ENCODE measurements around the gene ZNF296. TPM values are rescaled to one million over a fixed set of nuclear protein-coding genes. Genes with fewer than 3 reads are reported as not detected.

ZNF296 gene
- total RNA-seq, 1 donor from 2014 or later, result 1.0 TPM

DNA sequence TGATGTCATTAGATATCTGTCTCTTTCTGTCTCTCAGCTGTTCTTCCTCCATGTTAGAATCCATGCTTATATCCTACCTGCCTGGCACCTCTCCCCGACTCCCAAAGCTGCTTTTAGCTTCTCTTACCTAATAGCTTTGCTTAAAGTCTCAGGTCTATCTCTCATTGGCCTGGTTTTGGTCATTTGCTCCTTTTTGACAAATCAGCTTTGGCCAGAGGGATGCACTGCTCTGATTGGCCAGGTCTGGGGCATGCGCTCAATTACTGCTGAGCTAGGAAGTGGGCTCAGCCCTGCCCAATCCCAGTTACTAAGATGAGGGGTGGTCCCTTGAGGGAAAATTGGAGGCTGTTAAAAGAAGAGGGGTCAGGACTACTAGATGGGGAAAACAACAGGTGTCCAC, 48.9 kb downstream of the ZNF296 start:
- no peak overlapping the region for H3K4me3 ChIP-seq (ENCODE audit: low read depth, low read length)
- no peaks in the 10 kb centered on the region for H3K36me3 ChIP-seq (ENCODE audit: control insufficient read depth, insufficient read depth, low read length)
- H3K27me3 ChIP-seq (ENCODE audit: control insufficient read depth, insufficient read depth, low read length), result no peaks in the 10 kb centered on the region
- DNase-seq (ENCODE audit: low read depth), result no peak
- TF ChIP-seq, protein P1, sequence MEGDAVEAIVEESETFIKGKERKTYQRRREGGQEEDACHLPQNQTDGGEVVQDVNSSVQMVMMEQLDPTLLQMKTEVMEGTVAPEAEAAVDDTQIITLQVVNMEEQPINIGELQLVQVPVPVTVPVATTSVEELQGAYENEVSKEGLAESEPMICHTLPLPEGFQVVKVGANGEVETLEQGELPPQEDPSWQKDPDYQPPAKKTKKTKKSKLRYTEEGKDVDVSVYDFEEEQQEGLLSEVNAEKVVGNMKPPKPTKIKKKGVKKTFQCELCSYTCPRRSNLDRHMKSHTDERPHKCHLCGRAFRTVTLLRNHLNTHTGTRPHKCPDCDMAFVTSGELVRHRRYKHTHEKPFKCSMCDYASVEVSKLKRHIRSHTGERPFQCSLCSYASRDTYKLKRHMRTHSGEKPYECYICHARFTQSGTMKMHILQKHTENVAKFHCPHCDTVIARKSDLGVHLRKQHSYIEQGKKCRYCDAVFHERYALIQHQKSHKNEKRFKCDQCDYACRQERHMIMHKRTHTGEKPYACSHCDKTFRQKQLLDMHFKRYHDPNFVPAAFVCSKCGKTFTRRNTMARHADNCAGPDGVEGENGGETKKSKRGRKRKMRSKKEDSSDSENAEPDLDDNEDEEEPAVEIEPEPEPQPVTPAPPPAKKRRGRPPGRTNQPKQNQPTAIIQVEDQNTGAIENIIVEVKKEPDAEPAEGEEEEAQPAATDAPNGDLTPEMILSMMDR (IDR thresholded peaks at IDR 0.05; ENCODE audit: insufficient read depth, low read length, poor library complexity, severe bottlenecking), result no peak

DNA sequence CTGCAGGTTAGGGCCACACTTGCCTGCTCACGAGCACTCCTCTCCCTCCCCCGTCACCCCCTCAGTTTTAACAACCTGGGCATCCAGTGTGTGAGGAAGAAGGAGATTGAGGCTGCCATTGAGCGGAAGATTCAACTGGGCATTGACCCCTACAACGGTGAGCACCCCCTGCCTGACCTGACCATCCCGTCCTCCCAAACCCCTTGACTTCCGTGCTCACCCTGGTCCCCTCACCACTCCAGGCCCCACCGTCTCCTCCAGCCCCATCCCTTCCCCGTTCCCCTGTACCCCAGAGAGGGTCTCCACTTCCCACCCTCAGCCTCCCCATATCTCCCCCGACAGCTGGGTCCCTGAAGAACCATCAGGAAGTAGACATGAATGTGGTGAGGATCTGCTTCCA, 51.0 kb downstream of the ZNF296 start:
- TF ChIP-seq, protein P1 (IDR thresholded peaks at IDR 0.05; ENCODE audit: insufficient read depth, low read length, poor library complexity, severe bottlenecking), result no peak
- Histone ChIP-seq H3K27me3 (ENCODE audit: control insufficient read depth, insufficient read depth, low read length) (no peaks in the 10 kb centered on the region), H3K4me3 (ENCODE audit: low read depth, low read length) (no peak overlapping the region), H3K36me3 (ENCODE audit: control insufficient read depth, insufficient read depth, low read length) (no peaks in the 10 kb centered on the region)
- DNase-seq (ENCODE audit: low read depth), result no peak

DNA sequence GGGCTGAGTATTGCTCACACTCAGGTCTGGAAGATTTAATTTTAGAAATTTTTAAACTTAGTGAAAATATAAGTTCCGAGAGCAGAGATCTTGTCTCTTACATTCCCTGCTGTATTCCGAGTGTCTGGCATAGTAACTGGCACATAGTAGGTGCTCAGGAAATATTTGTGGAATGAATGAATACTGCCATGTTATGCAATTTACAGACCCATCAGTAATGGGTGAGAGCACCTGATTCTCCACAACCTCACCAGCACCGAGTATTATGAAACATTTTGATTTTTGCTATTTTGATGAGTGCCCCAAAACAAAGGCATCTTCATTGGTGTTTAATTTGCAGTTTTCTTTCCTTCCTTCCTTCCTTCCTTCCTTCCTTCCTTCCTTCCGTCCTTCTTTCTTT, 53.2 kb downstream of the ZNF296 start:
- H3K27me3 ChIP-seq (ENCODE audit: control insufficient read depth, insufficient read depth, low read length), result no peaks in the 10 kb centered on the region
- no peak for DNase-seq (ENCODE audit: low read depth)

DNA sequence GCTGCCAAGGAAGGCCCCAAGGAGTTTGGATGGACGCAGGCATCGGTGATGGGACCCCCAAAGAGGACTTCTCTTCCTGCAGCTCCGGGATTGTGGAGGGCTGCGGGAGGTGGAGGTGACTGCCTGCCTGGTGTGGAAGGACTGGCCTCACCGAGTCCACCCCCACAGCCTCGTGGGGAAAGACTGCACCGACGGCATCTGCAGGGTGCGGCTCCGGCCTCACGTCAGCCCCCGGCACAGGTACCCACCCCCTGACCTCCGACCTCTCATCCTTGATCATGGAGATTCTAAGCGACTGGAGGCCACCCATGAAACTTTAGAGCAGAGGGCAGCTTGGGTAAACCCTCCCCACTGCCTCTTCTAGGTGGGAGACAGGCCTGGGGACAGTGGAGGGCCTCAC, 54.3 kb downstream of the ZNF296 start:
- DNase-seq (ENCODE audit: low read depth), result no peak
- Histone ChIP-seq H3K4me3 (ENCODE audit: low read depth, low read length) (no peak overlapping the region), H3K27me3 (ENCODE audit: control insufficient read depth, insufficient read depth, low read length) (no peaks in the 10 kb centered on the region), H3K36me3 (ENCODE audit: control insufficient read depth, insufficient read depth, low read length) (no peaks in the 10 kb centered on the region)
- TF ChIP-seq, protein P1 (IDR thresholded peaks at IDR 0.05; ENCODE audit: insufficient read depth, low read length, poor library complexity, severe bottlenecking), result no peak

More for the DNA sequence above, 53.2 kb downstream of the ZNF296 start:
- Histone ChIP-seq H3K36me3 (ENCODE audit: control insufficient read depth, insufficient read depth, low read length) (no peaks in the 10 kb centered on the region), H3K4me3 (ENCODE audit: low read depth, low read length) (no peak overlapping the region)
- TF ChIP-seq, protein P1 (IDR thresholded peaks at IDR 0.05; ENCODE audit: insufficient read depth, low read length, poor library complexity, severe bottlenecking), result no peak

Other genes with a start within 250 kb of the ZNF296 start
- 240 and 243 TPM in 2 replicates for gene NECTIN2, start 230.2 kb downstream of the ZNF296 start, total RNA-seq
- gene TOMM40, start 185.2 kb downstream of the ZNF296 start, total RNA-seq, result 65.3 and 73.7 TPM in 2 replicates
- gene APOE, start 170.7 kb downstream of the ZNF296 start, total RNA-seq, result 89.0 and 98.1 TPM in 2 replicates
- 1.9 and 3.5 TPM in 2 replicates for gene APOC1, start 161.9 kb downstream of the ZNF296 start, total RNA-seq
- not detected in 2 replicates for gene APOC4, start 134.2 kb downstream of the ZNF296 start, total RNA-seq
- not detected in 2 replicates for gene APOC2, start 130.4 kb downstream of the ZNF296 start, total RNA-seq
- gene CLPTM1, start 121.1 kb downstream of the ZNF296 start, total RNA-seq, result 58.0 and 74.8 TPM in 2 replicates
- gene RELB, start 75.0 kb downstream of the ZNF296 start, total RNA-seq, result 60.0 and 76.7 TPM in 2 replicates
- gene CLASRP, start 37.4 kb downstream of the ZNF296 start, total RNA-seq, result 65.7 and 77.9 TPM in 2 replicates
- 50.8 and 63.6 TPM in 2 replicates for gene GEMIN7, start 2.8 kb upstream of the ZNF296 start, total RNA-seq
- 36.5 and 52.0 TPM in 2 replicates for gene PPP1R37, start 16.7 kb upstream of the ZNF296 start, total RNA-seq
- gene NKPD1, start 84.5 kb upstream of the ZNF296 start, total RNA-seq, result 0.07 and 0.46 TPM in 2 replicates
- 33.8 and 36.4 TPM in 2 replicates for gene TRAPPC6A, start 101.8 kb upstream of the ZNF296 start, total RNA-seq
- 21.9 and 25.0 TPM in 2 replicates for gene BLOC1S3, start 102.3 kb upstream of the ZNF296 start, total RNA-seq
- 0.27 TPM in 1 of 2 replicates, not detected in the other for gene EXOC3L2, start 168.9 kb upstream of the ZNF296 start, total RNA-seq
- gene MARK4, start 174.8 kb upstream of the ZNF296 start, total RNA-seq, result 21.8 and 21.9 TPM in 2 replicates
- gene CKM, start 246.4 kb upstream of the ZNF296 start, total RNA-seq, result not detected in 2 replicates